Measurements from ENCODE around the gene CNTD1. TPM values are rescaled to one million over a fixed set of nuclear protein-coding genes. Genes with fewer than 3 reads are reported as not detected.

CNTD1 gene
- polyA plus RNA-seq, 1 donor: 3.0 TPM

DNA sequence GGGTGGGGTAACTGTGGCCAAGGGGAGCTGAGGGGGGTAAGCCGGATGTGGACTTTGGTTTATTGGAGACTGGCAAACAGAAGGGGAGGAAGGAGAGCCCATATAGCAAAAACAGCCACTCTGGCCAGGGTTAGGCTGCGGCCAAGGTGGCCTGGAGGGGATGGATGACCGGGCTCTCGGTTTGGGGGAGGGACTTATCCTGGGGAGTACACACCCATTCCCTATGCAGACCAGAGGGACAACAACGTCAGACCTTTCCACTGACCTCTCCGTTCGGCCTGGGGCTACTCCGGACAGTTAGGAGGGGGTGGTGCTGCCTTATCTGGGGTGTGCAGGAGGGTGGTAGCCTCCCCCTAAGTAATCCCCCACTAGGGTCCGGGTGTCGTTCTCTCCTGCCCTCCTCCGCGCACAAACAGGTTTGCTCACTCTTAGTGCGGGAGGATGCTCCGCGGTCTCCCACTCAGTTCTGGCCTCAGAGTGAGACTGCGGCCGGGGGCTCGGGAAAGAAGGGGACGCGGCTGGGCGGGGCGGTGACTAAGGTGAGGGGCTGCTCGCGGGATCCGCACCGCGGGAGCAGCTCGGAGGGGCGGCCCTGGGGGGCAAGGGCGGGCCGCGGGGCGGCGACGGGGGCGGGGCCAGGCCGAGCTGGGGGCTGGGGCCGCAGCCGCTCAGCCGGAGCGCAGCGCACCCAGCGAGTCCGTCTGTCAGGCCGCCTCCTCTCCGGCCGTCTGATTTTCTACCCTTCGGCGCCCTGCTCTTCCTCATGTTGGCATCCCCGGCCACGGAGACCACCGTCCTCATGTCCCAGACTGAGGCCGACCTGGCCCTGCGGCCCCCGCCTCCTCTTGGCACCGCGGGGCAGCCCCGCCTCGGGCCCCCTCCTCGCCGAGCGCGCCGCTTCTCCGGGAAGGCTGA lies 18.5 kb upstream of the CNTD1 start, which contains the start of gene WNK4:
TSS of gene WNK4 (plus strand) at position 675 of the 915 bp plus-strand sequence. CDS start at position 764, 89 bp downstream.
- DNase-seq: peak; percentile 71 to 91
- WGBS (ENCODE audit: insufficient coverage, low lambda C conversion rate): no CpG with 5 or more reads among the region's 65 CpGs
- peaks cover 44% of the 10 kb centered on the region for H3K27me3 ChIP-seq (ENCODE audit: control insufficient read depth, insufficient read depth, low read length)
- no peaks in the 10 kb centered on the region for H3K9me3 ChIP-seq (ENCODE audit: control insufficient read depth, low read depth, low read length)
- peaks cover 22% of the 10 kb centered on the region for H3K4me1 ChIP-seq (ENCODE audit: control insufficient read depth, insufficient read depth, low read length)
- H3K27ac ChIP-seq (ENCODE audit: low read length): peak within 1 kb of the TSS; percentile 74
- peaks cover 40% of the 10 kb centered on the region for H3K36me3 ChIP-seq (ENCODE audit: control insufficient read depth, insufficient read depth, low read length)
- peak within 1 kb of the TSS; percentile 68 for H3K4me3 ChIP-seq (ENCODE audit: low read length)

DNA sequence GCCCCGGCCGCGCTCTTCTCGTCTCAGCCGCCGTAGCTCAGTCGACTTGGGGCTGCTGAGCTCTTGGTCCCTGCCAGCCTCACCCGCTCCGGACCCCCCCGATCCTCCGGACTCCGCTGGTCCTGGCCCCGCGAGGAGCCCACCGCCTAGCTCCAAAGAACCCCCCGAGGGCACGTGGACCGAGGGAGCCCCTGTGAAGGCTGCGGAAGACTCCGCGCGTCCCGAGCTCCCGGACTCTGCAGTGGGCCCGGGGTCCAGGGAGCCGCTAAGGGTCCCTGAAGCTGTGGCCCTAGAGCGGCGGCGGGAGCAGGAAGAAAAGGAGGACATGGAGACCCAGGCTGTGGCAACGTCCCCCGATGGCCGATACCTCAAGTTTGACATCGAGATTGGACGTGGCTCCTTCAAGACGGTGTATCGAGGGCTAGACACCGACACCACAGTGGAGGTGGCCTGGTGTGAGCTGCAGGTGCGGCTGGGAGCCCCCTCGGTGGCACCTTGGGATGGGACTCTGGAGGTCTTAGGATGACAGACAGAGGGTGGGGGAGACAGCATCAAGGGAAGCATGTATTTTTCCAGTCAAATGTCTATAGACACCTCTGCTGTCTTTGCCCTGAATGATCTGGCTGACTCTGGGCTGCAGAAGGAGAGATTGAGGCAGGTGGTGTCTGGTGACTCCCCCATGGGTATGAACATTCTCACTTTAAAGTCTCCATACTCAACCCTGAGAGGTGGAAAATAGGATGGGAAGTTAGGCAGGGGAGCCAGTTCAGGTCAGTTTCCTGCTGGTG lies 17.6 kb upstream of the CNTD1 start:
- Histone ChIP-seq H3K9me3 (ENCODE audit: control insufficient read depth, low read depth, low read length) (no peaks in the 10 kb centered on the region), H3K4me1 (ENCODE audit: control insufficient read depth, insufficient read depth, low read length) (peaks cover 22% of the 10 kb centered on the region), H3K27ac (ENCODE audit: low read length) (peak overlapping the region; percentile 50), H3K27me3 (ENCODE audit: control insufficient read depth, insufficient read depth, low read length) (peaks cover 53% of the 10 kb centered on the region), H3K36me3 (ENCODE audit: control insufficient read depth, insufficient read depth, low read length) (peaks cover 31% of the 10 kb centered on the region), H3K4me3 (ENCODE audit: low read length) (peak overlapping the region; percentile 68)
- no CpG with 5 or more reads among the region's 39 CpGs for WGBS (ENCODE audit: insufficient coverage, low lambda C conversion rate)
- DNase-seq: no peak

DNA sequence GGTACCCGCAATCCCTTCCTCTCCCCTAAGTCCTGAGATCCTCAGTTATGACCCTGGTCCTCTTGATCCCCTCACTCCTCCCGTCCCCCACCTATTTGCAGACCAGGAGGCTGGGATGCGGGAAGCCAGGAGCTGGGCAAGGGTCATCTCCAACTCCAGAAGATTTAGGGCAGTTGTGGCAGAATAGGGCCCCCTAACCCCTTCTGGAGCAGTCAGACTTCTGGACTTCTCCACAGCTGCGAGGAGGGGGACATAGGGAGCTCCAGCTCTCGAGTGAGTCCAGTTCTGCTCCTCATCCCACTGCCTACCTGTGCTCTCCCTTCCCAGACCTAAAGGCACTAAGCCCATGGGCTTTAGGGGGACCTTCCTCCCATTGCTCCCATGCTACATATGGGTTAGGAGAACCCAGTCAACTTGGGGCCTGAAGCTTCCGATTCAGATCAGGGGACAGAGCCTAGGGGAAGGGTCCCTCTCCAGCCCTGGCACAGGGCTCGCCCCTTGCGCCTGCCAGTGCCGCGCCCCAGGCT lies 17.0 kb upstream of the CNTD1 start:
- WGBS (ENCODE audit: insufficient coverage, low lambda C conversion rate): no CpG with 5 or more reads among the region's 10 CpGs
- Histone ChIP-seq H3K27me3 (ENCODE audit: control insufficient read depth, insufficient read depth, low read length) (peaks cover 53% of the 10 kb centered on the region), H3K27ac (ENCODE audit: low read length) (no peak overlapping the region), H3K4me1 (ENCODE audit: control insufficient read depth, insufficient read depth, low read length) (peaks cover 22% of the 10 kb centered on the region), H3K9me3 (ENCODE audit: control insufficient read depth, low read depth, low read length) (no peaks in the 10 kb centered on the region), H3K4me3 (ENCODE audit: low read length) (peak overlapping the region; percentile 68), H3K36me3 (ENCODE audit: control insufficient read depth, insufficient read depth, low read length) (peaks cover 26% of the 10 kb centered on the region)
- no peak for DNase-seq

DNA sequence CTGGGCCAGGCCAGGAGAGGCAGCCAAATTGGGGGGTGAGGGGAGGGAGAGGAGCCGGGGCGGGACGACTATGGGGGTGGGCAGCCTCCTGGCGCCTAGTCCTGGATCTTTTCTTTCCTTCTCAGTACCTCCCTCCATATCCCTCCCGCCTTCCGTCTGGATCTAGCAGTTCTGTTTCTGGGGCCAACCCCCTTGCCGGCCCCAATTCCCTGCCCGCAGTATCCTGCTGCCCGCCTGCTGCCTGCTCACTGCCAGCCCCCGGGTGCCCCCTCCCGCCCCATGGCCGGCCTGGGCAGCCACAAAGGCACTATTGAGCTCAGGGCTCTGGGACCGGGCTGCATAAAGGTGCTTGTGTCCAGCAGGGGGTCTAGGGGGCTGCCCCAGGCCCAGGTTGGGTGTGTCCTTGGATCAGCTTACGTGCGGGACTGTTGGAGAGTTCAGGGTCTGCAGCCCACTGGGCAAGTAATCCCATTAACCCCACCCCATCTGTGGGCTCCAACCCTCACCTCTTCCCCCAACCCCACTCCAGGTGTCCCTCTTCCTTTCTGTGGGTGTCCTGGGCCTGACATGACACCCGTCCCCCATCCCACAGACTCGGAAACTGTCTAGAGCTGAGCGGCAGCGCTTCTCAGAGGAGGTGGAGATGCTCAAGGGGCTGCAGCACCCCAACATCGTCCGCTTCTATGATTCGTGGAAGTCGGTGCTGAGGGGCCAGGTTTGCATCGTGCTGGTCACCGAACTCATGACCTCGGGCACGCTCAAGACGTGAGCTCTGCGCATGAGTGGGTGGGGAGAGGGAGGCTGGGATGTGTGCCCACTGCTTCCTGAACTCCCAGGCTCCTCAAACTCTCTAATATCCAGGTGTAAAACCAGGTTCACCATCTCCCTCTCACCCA lies 16.2 kb upstream of the CNTD1 start:
- Histone ChIP-seq H3K4me1 (ENCODE audit: control insufficient read depth, insufficient read depth, low read length) (peaks cover 22% of the 10 kb centered on the region), H3K36me3 (ENCODE audit: control insufficient read depth, insufficient read depth, low read length) (peaks cover 25% of the 10 kb centered on the region), H3K27me3 (ENCODE audit: control insufficient read depth, insufficient read depth, low read length) (peaks cover 53% of the 10 kb centered on the region), H3K4me3 (ENCODE audit: low read length) (peak overlapping the region; percentile 68), H3K27ac (ENCODE audit: low read length) (no peak overlapping the region), H3K9me3 (ENCODE audit: control insufficient read depth, low read depth, low read length) (no peaks in the 10 kb centered on the region)
- no CpG with 5 or more reads among the region's 29 CpGs for WGBS (ENCODE audit: insufficient coverage, low lambda C conversion rate)
- DNase-seq: no peak

DNA sequence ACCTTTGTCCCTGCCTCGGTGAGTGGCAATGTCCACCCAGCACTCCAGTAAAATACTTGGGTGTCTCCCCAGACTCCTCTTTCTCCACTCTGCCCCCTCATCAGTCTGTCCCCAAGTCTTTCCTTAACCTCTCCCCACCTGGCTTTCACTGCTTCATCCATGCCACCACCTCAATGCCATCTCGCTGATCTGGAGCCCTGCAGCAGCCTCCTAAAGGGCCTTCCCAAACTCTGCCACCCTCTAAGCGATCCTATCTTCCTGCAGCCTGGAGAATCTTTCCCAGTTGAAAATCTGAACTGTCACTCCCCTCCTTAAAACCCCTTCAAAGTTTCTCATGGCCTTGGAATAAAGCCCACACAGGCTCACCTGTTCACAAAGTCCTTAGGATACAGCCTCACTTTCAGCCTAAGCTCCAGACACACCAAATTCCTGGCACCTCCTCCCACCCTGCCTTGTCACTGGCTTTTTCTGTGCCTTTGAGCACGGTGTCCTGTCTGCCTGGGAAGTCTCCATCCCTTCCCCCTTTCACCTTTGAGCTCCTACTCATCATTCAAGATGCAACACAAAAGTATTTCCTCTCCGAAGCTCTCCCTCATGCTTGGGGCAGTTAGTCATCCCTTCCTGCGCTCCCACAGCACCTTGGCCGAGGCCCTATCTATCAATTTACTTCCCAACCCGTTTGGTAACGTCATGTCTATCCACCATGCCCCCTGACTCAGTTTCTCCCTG lies 15.4 kb upstream of the CNTD1 start:
- no peak overlapping the region for H3K4me3 ChIP-seq (ENCODE audit: low read length)
- H3K4me1 ChIP-seq (ENCODE audit: control insufficient read depth, insufficient read depth, low read length): peaks cover 22% of the 10 kb centered on the region
- 56% methylated on average over 3 of the region's 9 CpGs for WGBS (ENCODE audit: insufficient coverage, low lambda C conversion rate)
- H3K9me3 ChIP-seq (ENCODE audit: control insufficient read depth, low read depth, low read length): no peaks in the 10 kb centered on the region
- peaks cover 22% of the 10 kb centered on the region for H3K36me3 ChIP-seq (ENCODE audit: control insufficient read depth, insufficient read depth, low read length)
- DNase-seq: no peak
- no peak overlapping the region for H3K27ac ChIP-seq (ENCODE audit: low read length)
- H3K27me3 ChIP-seq (ENCODE audit: control insufficient read depth, insufficient read depth, low read length): peaks cover 56% of the 10 kb centered on the region

DNA sequence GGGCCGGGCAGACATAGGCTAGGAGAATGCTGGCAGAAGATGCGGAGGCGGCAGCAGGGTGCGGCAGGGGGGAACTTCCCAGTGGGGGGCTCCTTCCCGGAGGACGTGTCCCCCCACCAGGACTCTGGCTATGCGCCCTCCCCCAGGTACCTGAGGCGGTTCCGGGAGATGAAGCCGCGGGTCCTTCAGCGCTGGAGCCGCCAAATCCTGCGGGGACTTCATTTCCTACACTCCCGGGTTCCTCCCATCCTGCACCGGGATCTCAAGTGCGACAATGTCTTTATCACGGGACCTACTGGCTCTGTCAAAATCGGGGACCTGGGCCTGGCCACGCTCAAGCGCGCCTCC lies 14.9 kb upstream of the CNTD1 start:
- Histone ChIP-seq H3K36me3 (ENCODE audit: control insufficient read depth, insufficient read depth, low read length) (peaks cover 17% of the 10 kb centered on the region), H3K9me3 (ENCODE audit: control insufficient read depth, low read depth, low read length) (no peaks in the 10 kb centered on the region), H3K27ac (ENCODE audit: low read length) (no peak overlapping the region), H3K4me3 (ENCODE audit: low read length) (no peak overlapping the region), H3K4me1 (ENCODE audit: control insufficient read depth, insufficient read depth, low read length) (peaks cover 18% of the 10 kb centered on the region), H3K27me3 (ENCODE audit: control insufficient read depth, insufficient read depth, low read length) (peaks cover 56% of the 10 kb centered on the region)
- no peak for DNase-seq
- WGBS (ENCODE audit: insufficient coverage, low lambda C conversion rate): no CpG with 5 or more reads among the region's 22 CpGs

DNA sequence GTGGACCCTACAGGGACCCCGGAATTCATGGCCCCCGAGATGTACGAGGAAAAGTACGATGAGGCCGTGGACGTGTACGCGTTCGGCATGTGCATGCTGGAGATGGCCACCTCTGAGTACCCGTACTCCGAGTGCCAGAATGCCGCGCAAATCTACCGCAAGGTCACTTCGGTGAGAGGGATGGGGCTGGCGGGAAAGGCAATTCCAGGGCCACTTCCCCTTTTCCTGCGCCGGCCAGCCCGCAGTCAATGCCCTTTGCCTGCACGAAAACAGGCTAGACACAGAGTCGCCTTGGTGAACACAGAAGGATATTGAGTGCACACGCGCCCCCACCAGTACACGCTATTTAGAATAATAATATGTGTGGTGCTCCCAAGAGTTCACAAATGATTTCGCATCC lies 14.3 kb upstream of the CNTD1 start:
- WGBS (ENCODE audit: insufficient coverage, low lambda C conversion rate): no CpG with 5 or more reads among the region's 25 CpGs
- DNase-seq: no peak
- Histone ChIP-seq H3K36me3 (ENCODE audit: control insufficient read depth, insufficient read depth, low read length) (peaks cover 15% of the 10 kb centered on the region), H3K9me3 (ENCODE audit: control insufficient read depth, low read depth, low read length) (no peaks in the 10 kb centered on the region), H3K4me1 (ENCODE audit: control insufficient read depth, insufficient read depth, low read length) (peaks cover 15% of the 10 kb centered on the region), H3K27me3 (ENCODE audit: control insufficient read depth, insufficient read depth, low read length) (peaks cover 56% of the 10 kb centered on the region), H3K4me3 (ENCODE audit: low read length) (no peak overlapping the region), H3K27ac (ENCODE audit: low read length) (no peak overlapping the region)

DNA sequence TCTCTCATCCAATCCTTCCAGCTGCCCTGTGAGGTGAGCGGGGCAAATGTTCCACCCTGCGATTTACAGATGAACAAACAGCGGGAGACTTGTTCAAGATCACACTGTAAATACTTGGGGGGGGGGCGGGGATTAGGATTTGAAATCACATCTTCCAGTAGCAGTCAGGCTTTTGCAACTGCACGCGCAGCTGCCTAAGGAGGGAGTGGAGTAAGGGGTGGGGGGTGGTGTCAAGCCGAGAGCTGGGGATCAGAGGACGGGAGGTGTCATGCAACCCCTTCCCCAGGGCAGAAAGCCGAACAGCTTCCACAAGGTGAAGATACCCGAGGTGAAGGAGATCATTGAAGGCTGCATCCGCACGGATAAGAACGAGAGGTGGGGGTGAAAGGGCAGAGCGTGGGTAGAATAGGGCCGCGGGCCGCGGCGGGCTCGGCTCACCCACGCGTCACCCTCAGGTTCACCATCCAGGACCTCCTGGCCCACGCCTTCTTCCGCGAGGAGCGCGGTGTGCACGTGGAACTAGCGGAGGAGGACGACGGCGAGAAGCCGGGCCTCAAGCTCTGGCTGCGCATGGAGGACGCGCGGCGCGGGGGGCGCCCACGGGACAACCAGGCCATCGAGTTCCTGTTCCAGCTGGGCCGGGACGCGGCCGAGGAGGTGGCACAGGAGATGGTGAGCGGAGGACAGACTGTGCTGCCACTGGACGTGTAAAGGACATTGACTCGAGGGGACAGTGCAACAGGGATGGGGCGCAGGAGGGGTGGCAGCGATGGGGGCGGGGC lies 13.7 kb upstream of the CNTD1 start:
- Histone ChIP-seq H3K9me3 (ENCODE audit: control insufficient read depth, low read depth, low read length) (no peaks in the 10 kb centered on the region), H3K4me3 (ENCODE audit: low read length) (no peak overlapping the region), H3K27me3 (ENCODE audit: control insufficient read depth, insufficient read depth, low read length) (peaks cover 56% of the 10 kb centered on the region), H3K27ac (ENCODE audit: low read length) (no peak overlapping the region), H3K4me1 (ENCODE audit: control insufficient read depth, insufficient read depth, low read length) (peaks cover 11% of the 10 kb centered on the region), H3K36me3 (ENCODE audit: control insufficient read depth, insufficient read depth, low read length) (peaks cover 15% of the 10 kb centered on the region)
- no CpG with 5 or more reads among the region's 52 CpGs for WGBS (ENCODE audit: insufficient coverage, low lambda C conversion rate)
- no peak for DNase-seq

DNA sequence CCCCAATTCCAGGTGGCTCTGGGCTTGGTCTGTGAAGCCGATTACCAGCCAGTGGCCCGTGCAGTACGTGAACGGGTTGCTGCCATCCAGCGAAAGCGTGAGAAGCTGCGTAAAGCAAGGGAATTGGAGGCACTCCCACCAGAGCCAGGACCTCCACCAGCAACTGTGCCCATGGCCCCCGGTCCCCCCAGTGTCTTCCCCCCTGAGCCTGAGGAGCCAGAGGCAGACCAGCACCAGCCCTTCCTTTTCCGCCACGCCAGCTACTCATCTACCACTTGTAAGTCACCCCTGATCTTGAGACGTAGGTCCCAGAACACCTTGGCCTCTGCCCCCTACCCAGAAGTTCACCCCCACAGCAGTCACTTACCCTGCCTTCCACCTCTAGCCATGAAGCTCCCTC lies 11.4 kb upstream of the CNTD1 start:
- peaks cover 15% of the 10 kb centered on the region for H3K36me3 ChIP-seq (ENCODE audit: control insufficient read depth, insufficient read depth, low read length)
- H3K4me1 ChIP-seq (ENCODE audit: control insufficient read depth, insufficient read depth, low read length): peaks cover 5% of the 10 kb centered on the region
- no CpG with 5 or more reads among the region's 11 CpGs for WGBS (ENCODE audit: insufficient coverage, low lambda C conversion rate)
- no peak overlapping the region for H3K27ac ChIP-seq (ENCODE audit: low read length)
- no peak overlapping the region for H3K4me3 ChIP-seq (ENCODE audit: low read length)
- DNase-seq: no peak
- H3K27me3 ChIP-seq (ENCODE audit: control insufficient read depth, insufficient read depth, low read length): peaks cover 40% of the 10 kb centered on the region
- H3K9me3 ChIP-seq (ENCODE audit: control insufficient read depth, low read depth, low read length): no peaks in the 10 kb centered on the region

Measured in large intestine (tissue), 3 donors.